Measurements from ENCODE around the gene DGKB. TPM values are rescaled to one million over a fixed set of nuclear protein-coding genes. Genes with fewer than 3 reads are reported as not detected.

The DGKB gene
- total and polyA plus RNA-seq, 12 donors, result 0.07 to 5.8 (median 1.5) TPM; not detected in 3

DNA sequence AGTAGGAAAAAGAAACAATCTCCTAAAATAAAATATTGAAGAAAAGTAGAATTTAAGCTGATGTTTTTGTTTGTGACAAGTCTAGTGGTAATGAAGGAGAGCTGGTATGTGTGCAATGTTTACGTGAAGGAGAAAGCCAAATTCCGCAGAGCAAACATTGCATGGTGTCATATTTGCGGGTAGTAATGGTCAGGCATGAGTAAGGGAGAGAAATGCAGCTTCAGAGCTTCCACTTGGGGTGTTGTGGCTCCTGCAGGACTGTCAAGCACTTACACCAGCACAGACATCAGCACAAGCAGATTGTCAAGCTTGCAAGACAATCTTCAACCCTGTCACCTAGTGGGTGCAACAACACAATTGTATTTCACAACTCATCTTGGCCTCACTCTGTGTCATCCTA, 776.6 kb downstream of the DGKB start:
- TF ChIP-seq, protein P1, sequence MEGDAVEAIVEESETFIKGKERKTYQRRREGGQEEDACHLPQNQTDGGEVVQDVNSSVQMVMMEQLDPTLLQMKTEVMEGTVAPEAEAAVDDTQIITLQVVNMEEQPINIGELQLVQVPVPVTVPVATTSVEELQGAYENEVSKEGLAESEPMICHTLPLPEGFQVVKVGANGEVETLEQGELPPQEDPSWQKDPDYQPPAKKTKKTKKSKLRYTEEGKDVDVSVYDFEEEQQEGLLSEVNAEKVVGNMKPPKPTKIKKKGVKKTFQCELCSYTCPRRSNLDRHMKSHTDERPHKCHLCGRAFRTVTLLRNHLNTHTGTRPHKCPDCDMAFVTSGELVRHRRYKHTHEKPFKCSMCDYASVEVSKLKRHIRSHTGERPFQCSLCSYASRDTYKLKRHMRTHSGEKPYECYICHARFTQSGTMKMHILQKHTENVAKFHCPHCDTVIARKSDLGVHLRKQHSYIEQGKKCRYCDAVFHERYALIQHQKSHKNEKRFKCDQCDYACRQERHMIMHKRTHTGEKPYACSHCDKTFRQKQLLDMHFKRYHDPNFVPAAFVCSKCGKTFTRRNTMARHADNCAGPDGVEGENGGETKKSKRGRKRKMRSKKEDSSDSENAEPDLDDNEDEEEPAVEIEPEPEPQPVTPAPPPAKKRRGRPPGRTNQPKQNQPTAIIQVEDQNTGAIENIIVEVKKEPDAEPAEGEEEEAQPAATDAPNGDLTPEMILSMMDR (IDR thresholded peaks at IDR 0.05), result no peak
- TF ChIP-seq POLR2A (IDR thresholded peaks at IDR 0.05), result no peak
- no peak overlapping the region for H3K4me3 ChIP-seq
- 92 to 97% (median 94%) methylated on average over 3 of the region's 3 CpGs for WGBS, 4 donors
- intact Hi-C loops (cut with DNase I), result no loop called here
- no peak overlapping the region for H3K27ac ChIP-seq
- no peaks in the 10 kb centered on the region for H3K27me3 ChIP-seq
- no peaks in the 10 kb centered on the region for H3K9me3 ChIP-seq (replicated peaks in 1 of 3)
- DNase-seq, result no peak
- H3K4me1 ChIP-seq (replicated peaks in 1 of 2), result no peaks in the 10 kb centered on the region
- no peaks in the 10 kb centered on the region for H3K36me3 ChIP-seq (replicated peaks in 1 of 2)

DNA sequence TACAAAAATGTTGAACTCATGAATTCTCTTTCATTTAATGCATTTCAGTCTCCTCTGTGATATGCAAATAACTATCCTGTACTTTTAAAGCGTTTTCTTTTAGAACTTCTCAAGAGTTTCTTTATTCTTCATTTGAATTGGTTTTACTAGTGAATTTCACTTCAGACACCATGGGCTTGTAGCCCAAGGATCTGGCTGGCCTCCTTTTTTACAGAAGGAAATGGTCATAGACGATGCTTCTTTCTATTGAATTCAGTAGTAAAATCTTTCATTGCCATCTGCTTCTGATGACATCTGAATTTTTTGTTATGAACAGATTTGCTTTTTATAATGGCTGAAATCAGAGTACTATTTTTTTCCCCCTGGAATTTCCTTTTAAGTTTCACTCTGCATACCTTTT, 777.8 kb downstream of the DGKB start:
- no peak for TF ChIP-seq POLR2A (IDR thresholded peaks at IDR 0.05)
- TF ChIP-seq, protein P1 (IDR thresholded peaks at IDR 0.05), result no peak

DNA sequence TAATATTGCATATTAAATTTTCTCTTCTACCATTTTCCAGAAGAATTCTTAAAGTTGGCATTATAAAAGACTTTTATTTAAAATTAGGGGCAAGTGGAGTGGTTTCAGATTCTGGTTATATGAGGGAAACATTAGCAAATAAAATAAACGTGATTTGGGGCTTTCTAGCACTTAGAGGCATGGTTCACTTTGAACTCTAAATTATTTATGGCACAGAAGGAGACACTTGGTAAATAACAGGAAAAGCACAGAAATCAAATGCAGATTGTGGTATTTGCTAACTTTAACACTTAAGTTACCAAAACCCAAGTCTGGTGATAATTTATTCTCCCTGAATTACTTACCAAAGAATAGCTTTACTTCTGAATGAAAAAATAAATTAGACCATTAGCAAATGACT, 778.6 kb downstream of the DGKB start:
- Histone ChIP-seq H3K4me1 (replicated peaks in 1 of 2) (no peaks in the 10 kb centered on the region), H3K27me3 (no peaks in the 10 kb centered on the region), H3K36me3 (replicated peaks in 1 of 2) (no peaks in the 10 kb centered on the region), H3K9me3 (replicated peaks in 1 of 3) (no peaks in the 10 kb centered on the region), H3K27ac (no peak overlapping the region), H3K4me3 (no peak overlapping the region)
- DNase-seq, result no peak
- intact Hi-C loops (cut with DNase I), result no loop called here
- TF ChIP-seq, protein P1 (IDR thresholded peaks at IDR 0.05), result no peak
- TF ChIP-seq POLR2A (IDR thresholded peaks at IDR 0.05), result no peak
- 18 to 43% (median 38%) methylated on average over 1 of the region's 1 CpG for WGBS, 4 donors

More for the DNA sequence above, 777.8 kb downstream of the DGKB start:
- WGBS, 4 donors, result 79 to 84% (median 81%) methylated on average over 2 of the region's 2 CpGs
- H3K36me3 ChIP-seq (replicated peaks in 1 of 2), result no peaks in the 10 kb centered on the region
- no peaks in the 10 kb centered on the region for H3K27me3 ChIP-seq
- no peaks in the 10 kb centered on the region for H3K4me1 ChIP-seq (replicated peaks in 1 of 2)
- intact Hi-C loops (cut with DNase I), result no loop called here
- H3K4me3 ChIP-seq, result no peak overlapping the region
- no peak overlapping the region for H3K27ac ChIP-seq
- no peak for DNase-seq
- no peaks in the 10 kb centered on the region for H3K9me3 ChIP-seq (replicated peaks in 1 of 3)

DNA sequence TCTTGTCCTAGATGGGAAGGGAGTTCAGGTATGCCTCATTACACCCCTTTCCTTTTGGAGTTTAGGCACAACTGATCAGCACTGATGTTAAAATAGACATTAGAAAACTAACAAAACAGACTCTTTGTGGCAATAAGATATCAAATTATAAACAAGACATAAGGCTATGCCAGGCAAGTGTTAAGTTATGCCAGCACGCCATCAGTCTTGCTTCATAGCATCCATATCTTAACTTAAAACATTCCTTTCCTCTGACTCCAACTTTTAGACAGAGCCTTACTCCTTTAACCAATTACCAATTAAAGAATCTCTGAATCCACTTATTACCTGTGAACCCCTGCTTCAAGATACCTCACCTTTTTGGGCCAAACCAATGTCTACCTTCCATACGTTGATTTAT, 786.9 kb downstream of the DGKB start:
- no peaks in the 10 kb centered on the region for H3K27me3 ChIP-seq
- H3K4me1 ChIP-seq (replicated peaks in 1 of 2), result no peaks in the 10 kb centered on the region
- no peak overlapping the region for H3K27ac ChIP-seq
- H3K4me3 ChIP-seq, result no peak overlapping the region
- intact Hi-C loops (cut with DNase I), result no loop called here
- H3K9me3 ChIP-seq (replicated peaks in 1 of 3), result no peaks in the 10 kb centered on the region
- DNase-seq, result no peak
- WGBS, 4 donors, result 78 to 92% (median 89%) methylated on average over 2 of the region's 2 CpGs
- no peak for TF ChIP-seq POLR2A (IDR thresholded peaks at IDR 0.05)
- TF ChIP-seq, protein P1 (IDR thresholded peaks at IDR 0.05), result no peak
- no peaks in the 10 kb centered on the region for H3K36me3 ChIP-seq (replicated peaks in 1 of 2)

Measured in adrenal gland (tissue), 12 donors.